DOHH2 (cell line): ENCODE data around the gene GINS3.

ENCODE experiments used
- H3F3A ChIP-seq: fragments of 200-600 bp; sonication (generic), shearing (Covaris generic); 2 replicates; pipeline ENCODE4 v1.6.0; 2016; ENCODE audit warnings: antibody characterized with exemption, mild to moderate bottlenecking; ENCODE audit not compliant: control insufficient read depth, insufficient read depth
- H3K27ac ChIP-seq: fragments of 200-600 bp; sonication (generic); 2 replicates; pipeline ENCODE4 v1.5.1; 2014; ENCODE audit warnings: low read depth, mild to moderate bottlenecking, low read length, moderate library complexity
- H3K27me3 ChIP-seq: fragments of 200-600 bp; sonication (generic); 2 replicates; pipeline ENCODE4 v1.6.1; 2014; ENCODE audit warnings: mild to moderate bottlenecking, low read length, mixed read lengths; ENCODE audit not compliant: control insufficient read depth
- H3K36me3 ChIP-seq: fragments of 200-600 bp; sonication (generic); 2 replicates; pipeline ENCODE4 v1.6.1; 2014; ENCODE audit warnings: mild to moderate bottlenecking, low read length, moderate library complexity, mixed read lengths; ENCODE audit not compliant: control insufficient read depth
- H3K4me1 ChIP-seq: fragments of 200-600 bp; sonication (generic); 2 replicates; pipeline ENCODE4 v1.6.1; 2014; ENCODE audit warnings: mild to moderate bottlenecking, low read length, mixed read lengths; ENCODE audit not compliant: control insufficient read depth
- H3K4me2 ChIP-seq: fragments of 200-600 bp; sonication (generic); 2 replicates; pipeline ENCODE4 v1.6.0; 2014; ENCODE audit warnings: mild to moderate bottlenecking, low read length, moderate library complexity
- H3K4me3 ChIP-seq: fragments of 200-600 bp; sonication (generic); 2 replicates; pipeline ENCODE4 v1.5.1; 2014; ENCODE audit warnings: mild to moderate bottlenecking, low read length, mixed read lengths
- H3K79me2 ChIP-seq: fragments of 200-600 bp; sonication (generic); 2 replicates; pipeline ENCODE4 v1.6.1; 2014; ENCODE audit warnings: mild to moderate bottlenecking, low read length, mixed read lengths; ENCODE audit not compliant: control insufficient read depth
- H3K9me2 ChIP-seq: fragments of 200-600 bp; sonication (generic); replicated peaks from 2 replicates; pipeline ENCODE4 v1.6.1; 2014; ENCODE audit warnings: mild to moderate bottlenecking, low read length, mixed read lengths; ENCODE audit not compliant: control insufficient read depth
- H3K9me3 ChIP-seq: fragments of 200-600 bp; sonication (generic); 2 replicates; pipeline ENCODE4 v1.6.1; 2014; ENCODE audit warnings: antibody characterized with exemption, low read length, mixed read lengths; ENCODE audit not compliant: control insufficient read depth, insufficient read depth
- H4K20me1 ChIP-seq: fragments of 200-600 bp; sonication (generic); 2 replicates; pipeline ENCODE4 v1.6.0; 2014; ENCODE audit warnings: low read depth, mild to moderate bottlenecking, antibody characterized with exemption, low read length, moderate library complexity; ENCODE audit not compliant: control insufficient read depth, insufficient read depth
- CTCF ChIP-seq: fragments of 200-600 bp; sonication (generic); IDR thresholded peaks from one replicate; pipeline ENCODE4 v1.5.1; 2014; ENCODE audit warnings: antibody characterized with exemption, mild to moderate bottlenecking, low read depth, low read length; ENCODE audit not compliant: poor library complexity, severe bottlenecking
- EZH2phosphoT487 ChIP-seq: fragments of 200-600 bp; sonication (generic); IDR thresholded peaks from 2 replicates; pipeline ENCODE4 v1.6.1; 2017; ENCODE audit warnings: borderline replicate concordance, mild to moderate bottlenecking, antibody characterized with exemption, low read length, moderate library complexity, mixed read lengths

Gene GINS3

DNA sequence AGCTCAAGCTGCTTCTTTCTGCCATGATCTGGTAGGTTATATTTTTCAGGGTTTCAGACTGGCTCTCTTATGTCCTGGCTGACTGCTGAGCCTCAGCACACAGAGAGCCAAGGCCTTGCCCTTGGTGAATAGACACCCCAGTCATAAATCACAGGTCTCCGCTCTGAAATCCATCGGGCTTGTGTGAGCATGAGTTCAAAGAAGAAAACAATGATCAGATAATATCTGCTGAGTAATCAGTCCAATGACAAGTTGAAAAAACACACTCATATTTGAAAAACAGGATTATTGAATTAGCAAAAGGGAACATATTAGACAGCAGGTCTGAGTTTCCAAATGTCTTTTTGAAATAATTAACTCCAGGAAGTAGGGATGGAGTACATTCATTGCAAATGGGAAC, 56.6 kb downstream of the GINS3 start:
- Histone ChIP-seq H3K4me2 (no peak overlapping the region), H3K4me1 (no peaks in the 10 kb centered on the region), H3K4me3 (no peak overlapping the region), H3K27ac (no peak overlapping the region), H3K9me2 (no peaks in the 10 kb centered on the region), H3K9me3 (no peaks in the 10 kb centered on the region), H3K79me2 (no peaks in the 10 kb centered on the region), H3K36me3 (0 out of 2 replicates have a peak, but pooled peaks cover 3% of the 10 kb centered on the region), H4K20me1 (no peaks in the 10 kb centered on the region), H3F3A (no peaks in the 10 kb centered on the region; the same call in 1 of the 2 replicates), H3K27me3 (no peaks in the 10 kb centered on the region)
- TF ChIP-seq CTCF = no peak
- no peak for TF ChIP-seq EZH2phosphoT487

DNA sequence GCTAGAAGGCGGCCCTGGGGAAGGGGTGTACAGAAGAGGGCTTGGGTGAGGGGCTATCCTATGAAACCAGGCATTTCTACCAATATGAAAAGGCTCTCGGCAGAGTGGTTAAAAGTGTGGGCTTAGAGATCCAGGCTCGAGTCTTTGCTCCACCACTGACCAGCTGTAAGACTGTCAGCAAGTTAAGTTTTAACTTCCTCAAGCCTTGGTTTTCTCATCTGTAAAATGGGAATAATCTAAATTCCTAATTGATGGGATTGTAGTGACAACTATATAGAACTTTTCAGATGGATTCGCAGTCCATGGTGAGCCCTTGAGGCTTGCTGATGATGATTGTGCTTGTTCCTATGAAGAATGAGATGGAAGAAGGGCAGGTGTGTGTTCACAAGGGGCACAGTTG, 57.0 kb downstream of the GINS3 start:
- Histone ChIP-seq H3K79me2 (no peaks in the 10 kb centered on the region), H3K9me3 (no peaks in the 10 kb centered on the region), H3K4me2 (no peak overlapping the region), H3F3A (no peaks in the 10 kb centered on the region; the same call in 1 of the 2 replicates), H3K4me3 (no peak overlapping the region), H3K36me3 (0 out of 2 replicates have a peak, but pooled peaks cover 2% of the 10 kb centered on the region), H3K4me1 (no peaks in the 10 kb centered on the region), H3K9me2 (no peaks in the 10 kb centered on the region), H3K27me3 (no peaks in the 10 kb centered on the region), H3K27ac (no peak overlapping the region), H4K20me1 (no peaks in the 10 kb centered on the region)
- TF ChIP-seq EZH2phosphoT487 (no peak), CTCF (no peak)

DNA sequence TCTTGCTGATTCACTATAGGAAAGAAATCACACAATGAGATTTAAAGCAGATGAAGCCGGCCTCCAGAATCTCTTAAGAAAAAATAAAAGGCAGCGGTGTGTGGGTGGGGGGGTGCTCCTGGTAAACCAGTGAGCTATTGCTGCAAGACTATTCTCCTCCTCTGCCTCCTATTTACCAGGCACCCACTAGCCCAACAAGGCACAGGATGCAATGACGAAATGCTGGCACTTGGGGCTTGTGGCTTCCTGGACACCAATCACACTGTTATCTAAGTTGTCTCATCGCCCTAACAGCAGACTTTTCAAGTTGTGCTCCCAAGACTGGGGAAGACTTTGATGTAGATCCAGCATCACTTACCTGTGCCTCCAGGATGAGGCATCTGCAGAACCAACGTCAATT, 57.5 kb downstream of the GINS3 start:
- Histone ChIP-seq H3K27me3 (no peaks in the 10 kb centered on the region), H3K27ac (no peak overlapping the region), H3K9me2 (no peaks in the 10 kb centered on the region), H3K36me3 (0 out of 2 replicates have a peak, but pooled peaks cover 2% of the 10 kb centered on the region), H3K79me2 (no peaks in the 10 kb centered on the region), H3F3A (no peaks in the 10 kb centered on the region; the same call in 1 of the 2 replicates), H3K4me1 (no peaks in the 10 kb centered on the region), H4K20me1 (no peaks in the 10 kb centered on the region), H3K9me3 (no peaks in the 10 kb centered on the region), H3K4me3 (no peak overlapping the region), H3K4me2 (no peak overlapping the region)
- TF ChIP-seq CTCF (no peak), EZH2phosphoT487 (no peak)
